GM12878 (cell line): Measurements from ENCODE around the gene INPP4B. TPM values are rescaled to one million over a fixed set of nuclear protein-coding genes. Genes with fewer than 3 reads are reported as not detected.
A peak's percentile ranks its signal among the peaks of the same experiment; 100 is the strongest.

Source experiments
- ATAC-seq: fragments of 200-7000 bp; cut with Tn5 transposase; 3 replicates; pipeline ENCODE4 v1.9.1; 2020; ENCODE audit warnings: mild to moderate bottlenecking, moderate library complexity
- BruUV-seq: library from RNA; stranded (reverse); fragments of 400-500 nt; replicated peaks from 2 replicates; lab custom pipeline; 2021; lab: Mats Ljungman, UMichigan
- CTCF ChIA-PET: fragments of 300-600 bp; sonication (Branson Sonifier 250); formaldehyde crosslinking; extraction: SDS; loops from one replicate; lab custom pipeline; 2021; ENCODE audit warnings: inconsistent platforms; lab: Yijun Ruan, JAX
- POLR2A ChIA-PET: fragments of 350-600 bp; formaldehyde crosslinking; extraction: SDS; loops from one replicate; lab custom pipeline; 2021; ENCODE audit warnings: inconsistent platforms; lab: Charles Lee
- RAD21 ChIA-PET: fragments of 300-600 bp; sonication (Branson Sonifier 250); formaldehyde crosslinking; loops from one replicate; lab custom pipeline; 2023; ENCODE audit warnings: antibody characterized with exemption; ENCODE audit not compliant: unreplicated experiment; lab: Charles Lee
- SMC1A ChIA-PET: fragments of 300-600 bp; sonication (Branson Sonifier 250); formaldehyde crosslinking; loops from one replicate; lab custom pipeline; 2023; ENCODE audit not compliant: unreplicated experiment, uncharacterized antibody; lab: Charles Lee
- DNase-seq: peaks from one replicate; pipeline ENCODE4 v3.0.0-alpha.2; 2011; ENCODE audit warnings: low read depth, low spot score
- FAIRE-seq: peaks from 3 replicates; lab custom pipeline; 2011; peaks lifted over from hg19 to GRCh38; lab: Jason Lieb, UNC
- H2AFZ ChIP-seq: 2 replicates; pipeline ENCODE4 v1.6.0; 2011; ENCODE audit warnings: low read depth, low read length, control low read depth; ENCODE audit not compliant: control insufficient read depth
- H3K27ac ChIP-seq: 2 replicates; pipeline ENCODE4 v1.5.1; 2011; ENCODE audit warnings: control low read depth; ENCODE audit not compliant: control insufficient read depth, insufficient read depth
- H3K27me3 ChIP-seq, 2 experiments: replicated peaks in 1 of 2; 2 replicates each; pipeline versions ENCODE4 v1.6.0 to v1.6.1; 2011; ENCODE audit warnings: low read length in 1 of 2; ENCODE audit not compliant: control insufficient read depth in 2 of 2, insufficient read depth in 2 of 2
- H3K36me3 ChIP-seq, 2 experiments: 2 replicates each; pipeline ENCODE4 v1.5.1; 2011; ENCODE audit warnings: low read length in 1 of 2; ENCODE audit not compliant: control insufficient read depth in 2 of 2, insufficient read depth in 2 of 2
- H3K4me1 ChIP-seq: 2 replicates; pipeline ENCODE4 v1.6.1; 2011; ENCODE audit warnings: mild to moderate bottlenecking, low read length, moderate library complexity, mixed read lengths; ENCODE audit not compliant: control insufficient read depth, insufficient read depth
- H3K4me2 ChIP-seq: 2 replicates; pipeline ENCODE4 v1.6.0; 2011; ENCODE audit warnings: control low read depth; ENCODE audit not compliant: control insufficient read depth, insufficient read depth
- H3K4me3 ChIP-seq: fragments of 200-600 bp; sonication (generic); 2 replicates; pipeline ENCODE4 v1.5.1; 2016
- H3K79me2 ChIP-seq: 2 replicates; pipeline ENCODE4 v1.6.0; 2011; ENCODE audit warnings: low read length; ENCODE audit not compliant: control insufficient read depth, insufficient read depth
- H3K9ac ChIP-seq: 2 replicates; pipeline ENCODE4 v1.8.0; 2011; ENCODE audit warnings: low read length, control low read depth, mixed read lengths; ENCODE audit not compliant: control insufficient read depth, insufficient read depth
- H3K9me3 ChIP-seq: replicated peaks from 3 replicates; pipeline ENCODE4 v1.5.1; 2011; ENCODE audit warnings: mild to moderate bottlenecking, low read length; ENCODE audit not compliant: control insufficient read depth, insufficient read depth
- H4K20me1 ChIP-seq: 2 replicates; pipeline ENCODE4 v1.6.0; 2011; ENCODE audit not compliant: control insufficient read depth, insufficient read depth
- HSF1 ChIP-seq: fragments of 150-350 bp; IDR thresholded peaks from 2 replicates; pipeline ENCODE4 v1.6.1; 2014; ENCODE audit warnings: mild to moderate bottlenecking, low read depth, low read length
- IKZF1 ChIP-seq: fragments of 450-650 bp; conservative IDR thresholded peaks from 2 replicates; pipeline ENCODE4 v1.6.1; 2017; ENCODE audit warnings: antibody characterized with exemption, mild to moderate bottlenecking
- IKZF2 ChIP-seq, 2 experiments: fragments of 450-650 bp; IDR thresholded peaks; 2 replicates each; pipeline ENCODE4 v1.6.1; 2017; ENCODE audit warnings: mild to moderate bottlenecking in 2 of 2, moderate library complexity in 2 of 2
- KDM1A ChIP-seq: fragments of 200-600 bp; sonication (generic); IDR thresholded peaks from 2 replicates; pipeline ENCODE4 v1.6.1; 2016; ENCODE audit warnings: borderline replicate concordance
- MEF2B ChIP-seq: fragments of 450-650 bp; IDR thresholded peaks from 2 replicates; pipeline ENCODE4 v1.6.1; 2018; ENCODE audit warnings: mild to moderate bottlenecking, moderate library complexity; ENCODE audit not compliant: partially characterized antibody, poor library complexity, severe bottlenecking
- MYB ChIP-seq: fragments of 150-350 bp; IDR thresholded peaks from 2 replicates; pipeline ENCODE4 v1.6.1; 2014; ENCODE audit warnings: mild to moderate bottlenecking, low read depth, low read length, borderline replicate concordance
- RAD21 ChIP-seq: IDR thresholded peaks from 2 replicates; pipeline ENCODE4 v1.6.1; 2011; ENCODE audit warnings: mild to moderate bottlenecking, low read depth, low read length, moderate library complexity; ENCODE audit not compliant: insufficient read depth
- TARDBP ChIP-seq: IDR thresholded peaks from 2 replicates; pipeline ENCODE4 v1.6.1; 2016; ENCODE audit warnings: borderline replicate concordance
- ZBTB40 ChIP-seq: fragments of 450-650 bp; IDR thresholded peaks from 2 replicates; pipeline ENCODE4 v1.6.1; 2016; ENCODE audit warnings: mild to moderate bottlenecking, moderate library complexity, borderline replicate concordance
- WGBS: methylation state at CpG from one replicate; pipeline ENCODE4 v1.1.6; 2016; ENCODE audit warnings: low lambda C conversion rate; ENCODE audit not compliant: insufficient replicate concordance, insufficient coverage; ENCODE audit errors: missing lambda C conversion rate; 5-methylcytosine and 5-hydroxymethylcytosine counted together
- in situ Hi-C: fragments of 300-500 bp; cut with MboI; formaldehyde crosslinking; loops from 9 replicates; pipeline ENCODE4 v1.14.3; 2018; ENCODE audit warnings: mixed read lengths
- intact Hi-C: fragments of 100-400 bp; cut with micrococcal nuclease; formaldehyde crosslinking; loops from one replicate; pipeline ENCODE4 v1.14.2; 2022; ENCODE audit not compliant: unreplicated experiment
- polyA plus RNA-seq, 11 experiments: library from polyadenylated mRNA; depleted of rRNA in 4 of 11; unstranded in 6 of 11; stranded (reverse) in 5 of 11; fragments of >200 nt; fragmentation: Nextera tagmentation in 4 of 11; fragmentation: Illumina TruSeq in 1 of 11; extraction: Ambion mirVana in 4 of 11; extraction: Trizol in 1 of 11; gene quantifications; 1 replicate in 1 of 11; 2 replicates in 10 of 11; pipeline versions ENCODE4 v1.2.1 to v1.2.3, GENCODE V29; 2011 to 2016; ENCODE audit warnings: inconsistent platforms in 2 of 11, missing spikeins in 2 of 11, low read depth in 1 of 11
- total RNA-seq, 4 experiments: library from RNA; depleted of rRNA in 3 of 4; stranded (reverse); fragments of >200 nt in 3 of 4; fragmentation: Illumina TruSeq in 1 of 4; extraction: Trizol in 1 of 4; gene quantifications; 2 replicates each; pipeline versions ENCODE4 v1.2.1 to v1.2.3, GENCODE V29; 2013 to 2021

Gene INPP4B
- total and polyA plus RNA-seq, 10 of the 15 experiments (the other 5 are each of a cell fraction or from before 2014, with no cell fraction given): 0.53 to 11.2 (median 0.95) TPM

GRCh38 chr4:142582340-142582739 lies 263.8 kb downstream of the INPP4B start:
- Histone ChIP-seq H3K4me2 (no peak overlapping the region), H3K27ac (no peak overlapping the region), H3K36me3 (no peaks in the 10 kb centered on the region), H3K4me3 (no peak overlapping the region), H3K9ac (no peak overlapping the region), H4K20me1 (no peaks in the 10 kb centered on the region), H2AFZ (no peak overlapping the region), H3K9me3 (no peaks in the 10 kb centered on the region), H3K4me1 (no peaks in the 10 kb centered on the region), H3K79me2 (no peaks in the 10 kb centered on the region), H3K27me3 (no peaks in the 10 kb centered on the region)
- 0% methylated on average over 1 of the region's 1 CpG for WGBS
- RAD21 ChIA-PET: interaction anchor here (0.8 to 2.6 kb wide), 4 partner anchors 12 to 59 kb away, joined by 3 to 9 read pairs (median 4); no protein-coding TSS in a partner anchor
- FAIRE-seq (no peak), DNase-seq (no peak), ATAC-seq (peak; percentile 51)
- in situ Hi-C loops (no loop called here), intact Hi-C loops (no loop called here)
- CTCF ChIA-PET: interaction anchor here (0.9 to 1.0 kb wide), 3 partner anchors 8 to 20 kb away, joined by 3 to 5 read pairs (median 3); no protein-coding TSS in a partner anchor
- TF ChIP-seq TARDBP (no peak), RAD21 (no peak), IKZF2 (IDR thresholded peaks at IDR 0.05) (peak in 1 of 2 experiments; percentile 49; a peak in 1 of 4 replicates), KDM1A (no peak), IKZF1 (peak; percentile 25; the same call in 1 of the 2 replicates)
- BruUV-seq: no TSS peak
- SMC1A ChIA-PET: interaction anchor here (0.6 to 2.5 kb wide), 6 partner anchors 10 to 124 kb away, joined by 4 to 10 read pairs (median 5); no protein-coding TSS in a partner anchor
- POLR2A ChIA-PET: interaction anchor here (0.8 to 1.0 kb wide), 2 partner anchors 9 to 14 kb away, joined by 3 read pairs; no protein-coding TSS in a partner anchor

- Histone ChIP-seq H3K4me2 (no peak overlapping the region), H3K9ac (no peak overlapping the region), H3K27ac (no peak overlapping the region), H2AFZ (no peak overlapping the region), H3K79me2 (no peaks in the 10 kb centered on the region), H4K20me1 (no peaks in the 10 kb centered on the region), H3K9me3 (no peaks in the 10 kb centered on the region), H3K27me3 (no peaks in the 10 kb centered on the region), H3K4me3 (no peak overlapping the region), H3K4me1 (no peaks in the 10 kb centered on the region), H3K36me3 (no peaks in the 10 kb centered on the region)
- intact Hi-C loops: no loop called here
- BruUV-seq: no TSS peak
- SMC1A ChIA-PET: interaction anchor here (0.6 to 2.5 kb wide), 8 partner anchors 9 to 125 kb away, joined by 3 to 10 read pairs (median 5); no protein-coding TSS in a partner anchor
- CTCF ChIA-PET: interaction anchor here (1.0 kb wide), 2 partner anchors 14 to 20 kb away, joined by 3 to 5 read pairs; no protein-coding TSS in a partner anchor
- POLR2A ChIA-PET: interaction anchor here (0.8 to 1.0 kb wide), 2 partner anchors 9 to 14 kb away, joined by 3 read pairs; no protein-coding TSS in a partner anchor
- 25% methylated on average over 1 of the region's 1 CpG for WGBS
- ATAC-seq (peak; percentile 13; the same call in 1 of the 3 replicates), DNase-seq (no peak), FAIRE-seq (no peak)
- in situ Hi-C loops: no loop called here
- RAD21 ChIA-PET: interaction anchor here (0.8 to 2.6 kb wide), 6 partner anchors 11 to 137 kb away, joined by 3 to 9 read pairs (median 4); no protein-coding TSS in a partner anchor
- TF ChIP-seq MEF2B (no peak), MYB (no peak), ZBTB40 (no peak), HSF1 (no peak)
These were observed 264.2 kb downstream of the INPP4B start for GRCh38 chr4:142581881-142582280.
